ENCODE data around the gene MYO9B.

Gene MYO9B

DNA sequence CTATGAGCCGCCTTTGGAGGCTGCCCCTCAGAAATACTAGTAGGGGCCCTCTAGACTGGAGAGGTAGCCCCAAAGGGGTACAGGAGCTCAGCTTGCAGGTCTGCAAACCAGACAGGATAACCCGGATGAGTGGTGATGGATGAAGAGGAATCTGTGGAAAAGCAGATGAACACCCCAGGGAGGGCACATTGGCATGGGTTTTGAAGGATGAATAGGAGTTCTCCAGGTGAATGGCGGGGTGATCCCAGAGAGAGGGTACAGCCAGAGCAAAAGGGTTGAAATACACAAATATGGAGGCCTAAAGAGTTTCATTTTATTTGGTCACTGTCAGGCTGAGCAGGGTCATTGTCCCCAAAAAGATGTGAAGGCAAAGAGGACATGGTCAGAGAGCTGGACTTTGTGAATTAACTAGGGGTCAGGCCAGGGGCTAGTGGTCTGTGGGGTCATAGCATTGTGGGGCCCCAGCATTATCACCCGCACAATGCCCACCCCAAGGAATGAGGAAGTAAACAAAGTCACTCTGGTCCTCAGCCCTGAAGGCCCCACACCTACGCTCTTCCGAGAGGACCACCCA is 165.3 kb downstream of the MYO9B start:
- DNase-seq (ENCODE audit: low read depth, low spot score), result no peak

DNA sequence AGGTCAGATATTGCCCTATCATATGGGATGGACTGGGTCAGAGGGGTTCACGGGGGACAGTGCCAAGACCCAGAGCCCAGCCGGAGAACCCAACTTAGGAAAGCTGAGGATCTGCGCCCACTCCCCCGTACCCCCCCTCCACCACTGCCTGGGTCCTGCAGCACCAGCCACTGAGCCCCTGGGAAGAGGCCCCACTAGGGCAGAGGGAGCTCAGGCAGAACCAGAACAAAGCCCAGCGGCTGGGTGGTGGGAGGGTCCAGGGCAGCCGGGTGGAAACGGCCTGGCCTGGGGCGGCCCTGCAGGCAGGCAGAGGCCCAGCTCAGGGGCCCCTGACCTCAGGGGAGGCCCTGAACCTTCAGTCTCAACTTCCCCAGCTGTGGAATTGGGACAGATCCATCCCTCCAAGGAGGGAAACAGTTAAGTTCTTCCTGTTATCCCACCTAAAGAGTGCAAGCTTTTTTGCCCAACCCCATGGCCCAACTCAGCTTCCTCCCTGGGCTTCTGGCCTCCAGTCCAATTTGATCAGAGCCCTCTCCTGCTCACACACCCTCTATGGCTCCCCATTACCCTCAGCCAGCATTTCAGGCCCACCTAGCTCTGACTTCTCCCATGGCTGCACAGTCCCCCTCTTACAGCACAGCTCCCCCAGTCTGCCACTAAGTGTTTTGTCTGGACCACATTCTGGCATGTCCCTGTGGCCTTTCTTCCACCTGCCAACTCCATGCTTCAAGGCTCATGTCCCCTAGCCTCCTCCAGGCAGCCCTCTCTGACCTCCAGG is 167.0 kb downstream of the MYO9B start:
- no peak for DNase-seq (ENCODE audit: low read depth, low spot score)

- no peak for DNase-seq (ENCODE audit: low read depth, low spot score)
Measured at GRCh38 chr19:17243211-17243829, 167.7 kb downstream of the MYO9B start.

DNA sequence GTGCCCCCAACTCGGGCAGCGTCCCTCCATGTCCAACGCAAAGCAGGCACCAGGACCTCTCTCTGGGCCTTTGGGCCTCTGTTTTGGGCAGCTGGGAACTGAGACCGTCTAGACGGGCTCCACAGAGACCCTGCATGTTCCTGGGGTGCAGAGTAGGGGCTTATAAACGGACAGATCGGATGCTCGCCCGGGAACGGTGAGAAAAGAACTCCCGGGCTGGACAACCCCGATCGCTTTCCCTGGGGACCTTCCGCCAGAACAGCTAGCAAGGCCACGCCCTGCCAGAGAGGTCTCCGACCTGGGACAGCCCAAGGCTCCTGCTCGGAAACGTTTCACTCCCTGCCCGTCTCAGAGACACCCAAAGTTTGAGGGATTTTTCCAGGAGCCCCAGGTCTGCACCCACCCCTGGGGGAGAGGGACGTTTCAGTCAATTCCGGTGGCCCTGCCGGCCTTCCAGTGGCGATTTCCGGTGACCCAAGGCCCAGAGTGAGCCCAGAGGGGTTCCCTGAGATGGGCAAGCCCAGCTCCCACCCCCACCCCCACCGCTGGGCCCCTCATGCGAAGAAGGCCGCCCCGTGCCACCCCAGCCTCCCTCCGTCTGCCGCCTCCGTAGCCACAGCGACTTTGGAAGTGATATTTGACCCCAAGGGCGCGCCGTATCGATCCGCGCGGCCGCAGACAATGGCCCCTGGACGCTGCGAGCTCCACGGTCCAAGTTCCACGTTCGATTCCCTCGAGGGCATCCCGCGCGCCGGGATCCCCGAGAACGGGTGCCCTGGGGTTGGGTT is 168.4 kb downstream of the MYO9B start:
- DNase-seq (ENCODE audit: low read depth, low spot score), result peak; percentile 67

GRCh38 chr19:17244618-17245534 is 169.3 kb downstream of the MYO9B start:
- DNase-seq (ENCODE audit: low read depth, low spot score), result no peak

DNA sequence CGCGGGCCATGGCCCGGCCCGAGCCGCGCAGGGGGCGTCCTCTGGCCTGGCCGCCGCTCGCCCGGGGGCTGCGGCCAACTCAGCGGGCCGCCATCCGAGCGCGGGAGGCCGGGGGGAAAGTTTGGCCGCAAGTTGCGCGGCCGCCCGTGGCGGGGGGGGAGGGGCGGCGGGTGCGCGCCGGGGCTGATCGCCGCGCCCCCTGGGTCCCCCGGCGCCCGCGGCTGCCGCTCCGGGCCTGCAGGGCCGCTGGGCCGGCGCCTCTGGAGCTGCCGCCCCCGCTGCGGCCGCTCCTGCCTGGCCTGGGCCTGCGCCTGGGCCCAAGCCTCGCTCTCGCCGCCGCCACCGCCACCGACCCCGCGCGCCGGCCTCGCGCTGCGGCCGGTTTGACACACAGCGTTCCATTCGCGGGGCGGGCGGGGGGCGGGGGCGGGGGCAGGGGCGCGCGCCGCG is 170.0 kb downstream of the MYO9B start, which contains the start of gene NR2F6:
Gene NR2F6 (minus strand): TSS at position 385 of the 450 bp plus-strand sequence. CDS start 699 bp downstream, outside the sequence.
- no peak for DNase-seq (ENCODE audit: low read depth, low spot score)

DNA sequence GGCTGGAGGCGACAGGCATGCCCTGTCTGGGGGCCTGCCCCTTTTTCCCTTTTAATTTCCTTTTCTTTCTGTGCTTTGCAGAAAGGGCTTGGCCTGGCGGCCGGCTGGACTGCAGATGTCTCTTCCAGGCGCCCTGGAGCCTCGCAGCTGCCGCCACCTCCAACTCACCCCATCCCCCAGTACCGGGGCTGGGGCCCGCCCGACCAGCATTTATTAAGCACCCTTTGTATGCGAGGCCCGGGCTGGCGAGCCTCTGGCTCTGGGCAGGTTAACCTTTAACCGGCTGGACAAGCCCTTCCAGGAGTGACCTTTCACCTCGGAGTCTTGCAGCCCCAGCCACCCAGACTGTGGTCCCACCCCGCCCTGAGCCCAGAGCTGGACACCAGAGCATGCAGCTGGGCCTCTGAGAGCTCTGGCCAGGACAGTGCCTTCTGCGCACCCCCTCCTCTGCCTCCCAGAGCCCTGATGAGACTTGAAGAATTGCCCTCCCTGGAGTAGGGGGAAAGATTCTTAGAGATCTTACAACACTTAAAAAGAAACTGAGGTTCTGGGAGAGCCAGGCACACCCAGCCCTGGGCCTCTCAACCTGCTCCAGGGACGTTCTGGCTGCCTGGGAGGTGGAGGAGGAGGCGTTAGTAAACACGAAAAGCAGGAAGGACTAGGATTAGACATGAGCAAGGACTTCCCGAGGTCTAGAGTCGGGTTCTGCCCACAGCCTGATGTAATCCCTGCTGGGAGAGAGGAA is 171.3 kb downstream of the MYO9B start:
- DNase-seq (ENCODE audit: low read depth, low spot score), result peak; percentile 88

DNA sequence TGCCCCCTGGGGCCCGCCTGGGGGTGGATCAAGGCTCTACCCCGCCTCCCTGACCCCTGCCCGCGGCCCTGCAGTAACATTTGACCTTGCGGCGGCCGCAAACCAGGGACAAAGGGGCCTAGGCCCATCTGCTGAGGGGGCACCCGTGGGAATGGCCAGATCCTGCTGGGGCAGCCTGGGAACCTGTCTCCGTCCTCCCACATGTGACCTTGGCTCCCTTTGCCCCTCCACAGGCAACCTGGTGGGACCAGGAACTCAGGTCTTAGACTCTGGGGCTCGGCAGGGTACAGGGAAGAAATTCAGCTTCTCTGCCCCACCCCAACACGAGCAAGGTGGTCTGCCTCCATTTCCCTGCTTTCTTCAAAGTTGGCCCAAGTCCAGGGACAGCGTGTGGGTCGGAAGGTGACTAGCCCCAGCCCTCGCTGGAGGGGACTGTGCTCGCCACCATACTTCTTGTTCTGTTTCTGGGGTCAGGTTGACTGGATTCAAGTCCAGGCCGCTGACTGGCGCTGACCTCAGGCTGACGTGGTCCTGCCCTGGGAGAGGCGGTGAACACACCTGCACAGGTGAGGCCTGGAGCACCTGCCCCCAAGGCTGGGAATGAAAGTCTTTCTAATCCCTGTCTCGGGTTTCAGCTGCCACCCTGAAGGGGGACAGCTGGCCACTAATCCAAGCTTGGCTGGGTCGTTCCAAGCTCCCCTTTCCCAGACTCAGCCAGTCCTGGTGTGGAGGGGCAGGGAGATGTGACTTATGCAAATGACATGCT is 172.6 kb downstream of the MYO9B start:
- DNase-seq (ENCODE audit: low read depth, low spot score), result peak; percentile 81

GRCh38 chr19:17249887-17250548 is 174.4 kb downstream of the MYO9B start:
- no peak for DNase-seq (ENCODE audit: low read depth, low spot score)

GRCh38 chr19:17254636-17255035 is 179.1 kb downstream of the MYO9B start:
- no peak for DNase-seq (ENCODE audit: low read depth, low spot score)

DNA sequence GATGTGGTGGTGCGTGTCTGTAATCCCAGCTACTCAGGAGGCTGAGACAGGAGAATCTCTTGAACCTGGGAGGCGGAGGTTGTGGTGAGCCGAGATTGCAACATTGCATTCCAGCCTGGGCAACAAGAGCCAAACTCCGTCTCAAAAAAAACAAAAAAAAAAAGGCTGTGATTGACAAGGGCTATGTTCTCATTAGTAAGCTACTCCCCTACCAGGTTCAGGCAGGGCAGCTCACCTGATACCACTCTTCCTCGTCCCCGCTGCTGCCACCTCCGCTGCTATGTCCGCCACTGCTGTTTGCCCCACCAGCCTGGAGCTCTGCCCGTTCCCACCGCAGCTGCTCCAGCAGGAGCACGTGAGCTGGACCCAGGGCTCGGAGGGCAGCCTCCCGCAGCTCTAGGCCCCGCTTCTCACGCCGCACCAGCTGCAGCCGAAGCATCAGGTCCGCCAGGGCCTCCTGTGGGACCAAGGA is 179.6 kb downstream of the MYO9B start:
- DNase-seq (ENCODE audit: low read depth, low spot score), result peak; percentile 39

GRCh38 chr19:17256130-17256529 is 180.6 kb downstream of the MYO9B start:
- no peak for DNase-seq (ENCODE audit: low read depth, low spot score)

DNA sequence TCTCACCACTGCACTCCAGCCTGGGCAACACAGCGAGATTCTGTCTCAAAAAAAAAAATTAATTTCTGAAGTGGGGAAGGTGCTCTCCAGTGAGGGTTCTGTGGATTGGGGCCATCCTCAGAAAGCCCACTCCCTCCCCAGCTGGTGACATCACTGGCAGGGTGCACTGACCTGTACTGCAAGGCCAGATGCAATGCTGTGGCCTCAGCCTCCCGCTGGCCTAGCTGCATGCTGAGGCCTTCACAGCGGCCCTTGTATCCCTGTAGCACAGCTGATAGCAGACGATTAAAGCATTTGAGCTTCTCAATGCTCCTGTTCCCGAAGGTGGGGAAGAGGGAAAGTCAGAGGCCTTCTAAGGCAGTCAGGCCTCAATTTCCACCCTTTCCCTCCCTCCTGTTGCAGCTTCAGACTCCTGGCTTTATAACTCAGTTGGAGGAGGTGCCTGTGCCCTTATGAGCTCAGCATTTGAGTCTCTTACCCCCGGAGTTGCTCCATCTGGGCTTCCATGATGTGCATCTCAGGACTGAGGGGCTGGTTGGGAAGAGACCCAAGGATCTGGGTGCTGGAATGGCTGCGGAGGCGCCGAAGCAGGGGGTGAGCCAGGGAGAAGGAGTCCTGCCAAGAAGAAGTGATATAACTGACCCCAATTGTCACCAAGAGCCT is 183.7 kb downstream of the MYO9B start:
- DNase-seq (ENCODE audit: low read depth, low spot score), result no peak

DNA sequence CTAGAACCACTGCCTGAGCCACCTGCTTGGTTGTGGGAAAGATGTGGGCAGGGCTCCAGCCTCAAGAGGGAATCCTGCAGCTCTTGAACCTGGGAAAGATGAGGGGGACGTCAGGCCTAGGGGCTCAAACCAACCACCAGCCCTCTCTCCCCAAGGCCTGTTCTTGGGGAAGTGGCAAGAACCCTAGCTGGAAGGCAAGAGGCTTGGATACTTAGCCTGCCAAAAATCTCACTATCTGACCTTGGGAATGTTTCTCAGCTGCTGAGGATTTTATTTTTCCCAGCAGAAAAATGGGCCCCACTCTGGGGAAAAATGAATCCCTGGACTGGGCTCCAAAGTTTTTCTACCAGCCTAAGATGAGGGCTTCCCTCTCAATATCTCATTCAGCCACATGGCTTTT is 184.4 kb downstream of the MYO9B start:
- DNase-seq (ENCODE audit: low read depth, low spot score), result no peak

DNA sequence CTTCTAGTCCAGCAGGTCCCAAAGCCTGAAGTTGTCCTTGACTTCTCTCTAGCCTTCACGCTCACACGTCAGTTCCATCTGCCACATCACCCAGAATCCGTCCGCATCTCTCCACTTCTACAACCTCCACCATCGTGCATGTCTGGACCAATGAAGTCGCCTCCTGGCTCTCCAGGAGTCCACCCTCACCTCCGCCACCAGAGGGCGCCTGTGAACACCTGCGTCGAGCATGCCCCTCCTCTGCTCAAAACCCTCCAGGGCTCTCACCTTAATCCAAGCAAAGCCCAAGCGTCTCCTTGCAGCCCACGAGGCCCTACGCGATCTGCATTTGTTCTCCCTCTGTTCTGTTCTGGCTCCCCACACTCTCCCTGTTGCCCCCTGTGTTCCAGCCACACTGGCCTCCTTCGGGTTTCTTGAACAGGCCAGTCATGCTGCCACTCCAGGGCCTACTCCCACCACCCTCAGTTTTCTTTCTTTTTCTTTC is 185.3 kb downstream of the MYO9B start:
- DNase-seq (ENCODE audit: low read depth, low spot score), result peak; percentile 97

GRCh38 chr19:17262557-17262956 is 187.0 kb downstream of the MYO9B start:
- no peak for DNase-seq (ENCODE audit: low read depth, low spot score)

Measured in ELF-1 (cell line).